HEK293T (cell line): Measurements from ENCODE around the gene CGB1.
"Not testable (repeated sequence)": the region's sequence is repeated elsewhere in the genome, so short reads cannot be mapped to it uniquely, and the experiment has no call there.

Experiments
- CTBP1 ChIP-seq: fragments of 450-650 bp; IDR thresholded peaks from 2 replicates; pipeline ENCODE4 v1.6.1; 2016; ENCODE audit warnings: borderline replicate concordance
- ZNF384 ChIP-seq: fragments of 450-650 bp; IDR thresholded peaks from 2 replicates; pipeline ENCODE4 v1.6.1; 2016

- not testable (repeated sequence) for TF ChIP-seq CTBP1, ZNF384
Measured at GRCh38 chr19:49030323-49030722, 6.4 kb downstream of the CGB1 start.
